SK-N-SH (cell line): Measurements from ENCODE around the gene STARD3. TPM values are rescaled to one million over a fixed set of nuclear protein-coding genes. Genes with fewer than 3 reads are reported as not detected.

Source experiments
- CTCF ChIA-PET: fragments of 300-600, 350-600 bp; formaldehyde crosslinking; extraction: SDS; loops from one replicate; lab custom pipeline; 2021; lab: Yijun Ruan, JAX
- POLR2A ChIA-PET: fragments of 350-600 bp; sonication (Branson Sonifier 250); formaldehyde crosslinking; extraction: SDS; loops from one replicate; lab custom pipeline; 2020; ENCODE audit warnings: antibody characterized with exemption, inconsistent platforms; lab: Yijun Ruan, JAX
- DNase-seq: peaks from one replicate; pipeline ENCODE4 v3.0.0; 2012
- H2AFZ ChIP-seq: fragments of 200-600 bp; sonication (generic); 2 replicates; pipeline ENCODE4 v1.8.1; 2016; ENCODE audit warnings: antibody characterized with exemption, mild to moderate bottlenecking, low read depth
- H3F3A ChIP-seq: fragments of 200-600 bp; sonication (generic); replicated peaks from 2 replicates; pipeline ENCODE3; 2016; ENCODE audit warnings: antibody characterized with exemption, mild to moderate bottlenecking; ENCODE audit not compliant: insufficient read depth
- H3K27ac ChIP-seq, 2 experiments: fragments of 200-500 bp in 1 of 2; fragments of 200-600 bp in 1 of 2; sonication (Bioruptor generic) in 1 of 2; sonication (generic), shearing (Covaris generic) in 1 of 2; 2 replicates each; pipeline versions ENCODE4 v1.5.1 to v1.6.1; 2014 to 2016; ENCODE audit warnings: low read depth in 2 of 2, inconsistent platforms in 1 of 2, low read length in 1 of 2, mild to moderate bottlenecking in 1 of 2, mixed read lengths in 1 of 2
- H3K27me3 ChIP-seq: fragments of 200-600 bp; sonication (generic), shearing (Covaris generic); 2 replicates; pipeline ENCODE4 v1.6.1; 2016; ENCODE audit warnings: mixed run types; ENCODE audit not compliant: insufficient read depth
- H3K36me3 ChIP-seq, 2 experiments: fragments of 200-500 bp in 1 of 2; fragments of 200-600 bp in 1 of 2; sonication (Bioruptor generic) in 1 of 2; sonication (generic) in 1 of 2; replicated peaks in 1 of 2; 2 replicates each; pipeline versions ENCODE3 to v1.5.1; 2014 to 2016; ENCODE audit warnings: low read length in 1 of 2, mild to moderate bottlenecking in 1 of 2; ENCODE audit not compliant: insufficient read depth in 2 of 2, control insufficient read depth in 1 of 2
- H3K4me1 ChIP-seq, 2 experiments: fragments of 200-500 bp in 1 of 2; fragments of 200-600 bp in 1 of 2; sonication (Bioruptor generic) in 1 of 2; sonication (generic), shearing (Covaris generic) in 1 of 2; 2 replicates each; pipeline versions ENCODE4 v1.5.1 to v1.6.1; 2014 to 2016; ENCODE audit warnings: low read depth in 1 of 2, low read length in 1 of 2, mixed run types in 1 of 2; ENCODE audit not compliant: insufficient read depth in 2 of 2, control insufficient read depth in 1 of 2
- H3K4me2 ChIP-seq: fragments of 200-600 bp; sonication (generic), shearing (Covaris generic); 2 replicates; pipeline ENCODE4 v1.6.1; 2017; ENCODE audit warnings: mixed run types
- H3K4me3 ChIP-seq, 2 experiments: fragments of 200-500 bp in 1 of 2; fragments of 200-600 bp in 1 of 2; sonication (Bioruptor generic) in 1 of 2; sonication (generic), shearing (Covaris generic) in 1 of 2; 2 replicates each; pipeline versions ENCODE4 v1.5.1 to v1.8.1; 2014 to 2016; ENCODE audit warnings: low read depth in 2 of 2, inconsistent platforms in 1 of 2, low read length in 1 of 2, mild to moderate bottlenecking in 1 of 2, mixed read lengths in 1 of 2, moderate library complexity in 1 of 2
- H3K79me2 ChIP-seq: fragments of 200-600 bp; sonication (generic); 2 replicates; pipeline ENCODE4 v1.8.1; 2017; ENCODE audit warnings: mild to moderate bottlenecking; ENCODE audit not compliant: insufficient read depth
- H3K9ac ChIP-seq: fragments of 200-600 bp; sonication (generic); 2 replicates; pipeline ENCODE4 v1.6.1; 2017; ENCODE audit warnings: mixed run types
- H3K9me2 ChIP-seq: fragments of 200-600 bp; sonication (generic); 2 replicates; pipeline ENCODE4 v1.6.1; 2017; ENCODE audit warnings: mixed run types
- H3K9me3 ChIP-seq: fragments of 200-600 bp; sonication (generic); 2 replicates; pipeline ENCODE4 v1.6.1; 2017; ENCODE audit warnings: mixed run types, mild to moderate bottlenecking, moderate library complexity
- H4K20me1 ChIP-seq: fragments of 200-600 bp; sonication (generic); 2 replicates; pipeline ENCODE4 v1.6.1; 2017; ENCODE audit warnings: mild to moderate bottlenecking, mixed run types; ENCODE audit not compliant: insufficient read depth
- CHD2 ChIP-seq: fragments of 150-350 bp; IDR thresholded peaks from 2 replicates; pipeline ENCODE4 v1.6.1; 2018; ENCODE audit warnings: low read length; ENCODE audit not compliant: partially characterized antibody
- EZH2phosphoT487 ChIP-seq: fragments of 200-600 bp; sonication (generic); IDR thresholded peaks from 2 replicates; pipeline ENCODE4 v1.6.1; 2017; ENCODE audit warnings: low read depth, mixed run types, mild to moderate bottlenecking, antibody characterized with exemption, moderate library complexity, borderline replicate concordance
- FOXJ3 ChIP-seq: sonication (generic); formaldehyde crosslinking; IDR thresholded peaks from 2 replicates; pipeline ENCODE4 v1.5.1; 2020; ENCODE audit warnings: mild to moderate bottlenecking, missing genetic modification reagents
- FOXM1 ChIP-seq: IDR thresholded peaks from 2 replicates; pipeline ENCODE4 v1.4.0; 2012; ENCODE audit warnings: low read depth, mild to moderate bottlenecking
- GABPA ChIP-seq: IDR thresholded peaks from 2 replicates; pipeline ENCODE4 v1.4.0; 2012; ENCODE audit warnings: low read depth, mild to moderate bottlenecking
- JUND ChIP-seq: IDR thresholded peaks from 2 replicates; pipeline ENCODE4 v1.4.0; 2012
- NRF1 ChIP-seq: IDR thresholded peaks from 2 replicates; pipeline ENCODE4 v1.6.1; 2012; ENCODE audit warnings: low read depth, mild to moderate bottlenecking, low read length
- RCOR1 ChIP-seq: fragments of 150-350 bp; IDR thresholded peaks from 2 replicates; pipeline ENCODE4 v1.6.1; 2017; ENCODE audit warnings: antibody characterized with exemption, low read length
- REST ChIP-seq: IDR thresholded peaks from 2 replicates; pipeline ENCODE4 v1.6.1; 2012; ENCODE audit warnings: mild to moderate bottlenecking, low read depth, low read length, moderate library complexity
- RFX5 ChIP-seq: IDR thresholded peaks from 2 replicates; pipeline ENCODE4 v1.6.1; 2012; ENCODE audit warnings: mild to moderate bottlenecking, improper control_type of control experiment, low read length
- SMC3 ChIP-seq: IDR thresholded peaks from 2 replicates; pipeline ENCODE4 v1.6.1; 2012; ENCODE audit warnings: low read depth, low read length, improper control_type of control experiment
- USF1 ChIP-seq: IDR thresholded peaks from 2 replicates; pipeline ENCODE4 v1.4.0; 2012; ENCODE audit warnings: low read depth, borderline replicate concordance
- YY1 ChIP-seq: IDR thresholded peaks from 2 replicates; pipeline ENCODE4 v1.4.0; 2012; ENCODE audit warnings: low read depth, mild to moderate bottlenecking
- WGBS: methylation state at CpG from one replicate; pipeline ENCODE4 v1.1.6; 2017; ENCODE audit warnings: low lambda C conversion rate; 5-methylcytosine and 5-hydroxymethylcytosine counted together
- polyA plus RNA-seq, 3 experiments: library from polyadenylated mRNA; depleted of rRNA; stranded (reverse); fragments of >200 nt; gene quantifications; 2 replicates each; pipeline ENCODE4 v1.2.3, GENCODE V29; 2012
- TF ChIP-seq, protein P1 (sequence below): IDR thresholded peaks from 2 replicates; pipeline ENCODE4 v1.4.0; 2012; ENCODE audit warnings: low read depth
- TF ChIP-seq, protein P2 (sequence below): IDR thresholded peaks from 2 replicates; pipeline ENCODE4 v1.4.0; 2012; ENCODE audit warnings: low read depth, borderline replicate concordance

The STARD3 gene
- polyA plus RNA-seq, 1 of the 3 experiments (the other 2 are of a cell fraction), result 76.8 TPM

GRCh38 chr17:39622380-39623006 is 14.5 kb upstream of the STARD3 start:
- Histone ChIP-seq H3K4me3 (peak overlapping the region in 1 of 2 experiments; percentile 51; a peak in 2 of 4 replicates), H3F3A (peaks cover 3% of the 10 kb centered on the region), H2AFZ (no peak overlapping the region), H3K27ac (no peak overlapping the region), H3K79me2 (no peaks in the 10 kb centered on the region)
- no peak for DNase-seq
- POLR2A ChIA-PET, result no interaction called here
- TF ChIP-seq USF1 (no peak), CHD2 (no peak), EZH2phosphoT487 (no peak), YY1 (no peak), NRF1 (no peak), REST (no peak), SMC3 (no peak), FOXM1 (no peak), RFX5 (no peak), GABPA (no peak), FOXJ3 (CRISPR knock-in tag) (no peak), JUND (no peak), RCOR1 (no peak)
- TF ChIP-seq, protein P1, sequence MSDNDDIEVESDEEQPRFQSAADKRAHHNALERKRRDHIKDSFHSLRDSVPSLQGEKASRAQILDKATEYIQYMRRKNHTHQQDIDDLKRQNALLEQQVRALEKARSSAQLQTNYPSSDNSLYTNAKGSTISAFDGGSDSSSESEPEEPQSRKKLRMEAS, result no peak
- TF ChIP-seq, protein P2, sequence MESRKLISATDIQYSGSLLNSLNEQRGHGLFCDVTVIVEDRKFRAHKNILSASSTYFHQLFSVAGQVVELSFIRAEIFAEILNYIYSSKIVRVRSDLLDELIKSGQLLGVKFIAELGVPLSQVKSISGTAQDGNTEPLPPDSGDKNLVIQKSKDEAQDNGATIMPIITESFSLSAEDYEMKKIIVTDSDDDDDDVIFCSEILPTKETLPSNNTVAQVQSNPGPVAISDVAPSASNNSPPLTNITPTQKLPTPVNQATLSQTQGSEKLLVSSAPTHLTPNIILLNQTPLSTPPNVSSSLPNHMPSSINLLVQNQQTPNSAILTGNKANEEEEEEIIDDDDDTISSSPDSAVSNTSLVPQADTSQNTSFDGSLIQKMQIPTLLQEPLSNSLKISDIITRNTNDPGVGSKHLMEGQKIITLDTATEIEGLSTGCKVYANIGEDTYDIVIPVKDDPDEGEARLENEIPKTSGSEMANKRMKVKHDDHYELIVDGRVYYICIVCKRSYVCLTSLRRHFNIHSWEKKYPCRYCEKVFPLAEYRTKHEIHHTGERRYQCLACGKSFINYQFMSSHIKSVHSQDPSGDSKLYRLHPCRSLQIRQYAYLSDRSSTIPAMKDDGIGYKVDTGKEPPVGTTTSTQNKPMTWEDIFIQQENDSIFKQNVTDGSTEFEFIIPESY, result no peak
- TF ChIP-seq, all 33 proteins: peak for 0
- Histone ChIP-seq H3K4me2 (peak overlapping the region; percentile 66; the same call in 1 of the 2 replicates), H3K9me3 (no peaks in the 10 kb centered on the region), H3K27me3 (peaks cover 13% of the 10 kb centered on the region), H4K20me1 (0 out of 2 replicates have a peak, but pooled peaks cover 4% of the 10 kb centered on the region), H3K9me2 (no peaks in the 10 kb centered on the region), H3K9ac (no peak overlapping the region), H3K4me1 (peaks cover 0 to 14% of the 10 kb centered on the region in 2 experiments; a peak in 1 of 4 replicates), H3K36me3 (no peaks in the 10 kb centered on the region)
- 58% methylated on average over 16 of the region's 16 CpGs for WGBS
- CTCF ChIA-PET, result interaction anchor here (0.6 to 14.5 kb wide), 52 partner anchors 7 to 469 kb away, joined by 3 to 483 read pairs (median 6); partner anchors contain the start of genes CDK12, MIEN1, NEUROD2 and PNMT
